Small intestine (tissue), 7 donors: ENCODE results near the gene CTSA. TPM values are rescaled to one million over a fixed set of nuclear protein-coding genes. Genes with fewer than 3 reads are reported as not detected.

ENCODE experiments used
- DNase-seq, 2 donors: peaks; one replicate each; pipeline versions ENCODE4 v3.0.0 to v3.0.0-alpha.2; 2013
- FAIRE-seq: peaks from 2 replicates; lab custom pipeline; 2012; peaks lifted over from hg19 to GRCh38; lab: Jason Lieb, UNC
- H3K27ac ChIP-seq, 3 donors: one replicate each; pipeline ENCODE4 v1.5.1; 2013; ENCODE audit warnings: low read length in 2 of 3, mild to moderate bottlenecking in 2 of 3, control low read depth in 1 of 3, inconsistent platforms in 1 of 3, low read depth in 1 of 3, moderate library complexity in 1 of 3
- H3K27me3 ChIP-seq, 3 donors: one replicate each; pipeline ENCODE4 v1.6.1; 2013; ENCODE audit warnings: low read length in 3 of 3, inconsistent platforms in 1 of 3; ENCODE audit not compliant: control insufficient read depth in 3 of 3, insufficient read depth in 3 of 3
- H3K36me3 ChIP-seq, 3 donors: one replicate each; pipeline ENCODE4 v1.6.1; 2013; ENCODE audit warnings: low read length in 3 of 3, inconsistent platforms in 1 of 3, low read depth in 1 of 3, mild to moderate bottlenecking in 1 of 3, moderate library complexity in 1 of 3; ENCODE audit not compliant: control insufficient read depth in 3 of 3, insufficient read depth in 2 of 3
- H3K4me1 ChIP-seq, 3 donors: one replicate each; pipeline ENCODE4 v1.6.1; 2013; ENCODE audit warnings: low read length in 2 of 3, inconsistent platforms in 1 of 3, low read depth in 1 of 3, mild to moderate bottlenecking in 1 of 3, moderate library complexity in 1 of 3; ENCODE audit not compliant: control insufficient read depth in 3 of 3, insufficient read depth in 2 of 3
- H3K4me3 ChIP-seq, 3 donors: one replicate each; pipeline ENCODE4 v1.5.1; 2013; ENCODE audit warnings: low read length in 3 of 3, control low read depth in 1 of 3, inconsistent platforms in 1 of 3, low read depth in 1 of 3, mild to moderate bottlenecking in 1 of 3, moderate library complexity in 1 of 3
- H3K9me3 ChIP-seq, 2 donors: one replicate each; pipeline ENCODE4 v1.6.1; 2013; ENCODE audit warnings: low read depth in 1 of 2, low read length in 1 of 2; ENCODE audit not compliant: control insufficient read depth in 2 of 2, insufficient read depth in 1 of 2
- WGBS, 3 donors: extraction: QIAGEN DNeasy Blood & Tissue Kit; methylation state at CpG; one replicate each; pipeline ENCODE4 v1.1.7; 2013; 5-methylcytosine and 5-hydroxymethylcytosine counted together
- polyA plus RNA-seq, 4 donors: library from polyadenylated mRNA; stranded (reverse) in 3 of 4; unstranded in 1 of 4; fragments of 200-250 nt in 3 of 4; fragments of 120-200 nt in 1 of 4; gene quantifications; one replicate each; pipeline versions ENCODE4 v1.2.1 to v1.2.3, GENCODE V29; 2013
- donor health status: healthy with polysubstance abuse.
- donor health status: control.
- donor health status: control.
- donor health status: Bipolar disorder and iron deficiency.
- donor health status: healthy.

The CTSA gene
- polyA plus RNA-seq, 4 donors: 78.9 to 1,454 (median 115) TPM

DNA sequence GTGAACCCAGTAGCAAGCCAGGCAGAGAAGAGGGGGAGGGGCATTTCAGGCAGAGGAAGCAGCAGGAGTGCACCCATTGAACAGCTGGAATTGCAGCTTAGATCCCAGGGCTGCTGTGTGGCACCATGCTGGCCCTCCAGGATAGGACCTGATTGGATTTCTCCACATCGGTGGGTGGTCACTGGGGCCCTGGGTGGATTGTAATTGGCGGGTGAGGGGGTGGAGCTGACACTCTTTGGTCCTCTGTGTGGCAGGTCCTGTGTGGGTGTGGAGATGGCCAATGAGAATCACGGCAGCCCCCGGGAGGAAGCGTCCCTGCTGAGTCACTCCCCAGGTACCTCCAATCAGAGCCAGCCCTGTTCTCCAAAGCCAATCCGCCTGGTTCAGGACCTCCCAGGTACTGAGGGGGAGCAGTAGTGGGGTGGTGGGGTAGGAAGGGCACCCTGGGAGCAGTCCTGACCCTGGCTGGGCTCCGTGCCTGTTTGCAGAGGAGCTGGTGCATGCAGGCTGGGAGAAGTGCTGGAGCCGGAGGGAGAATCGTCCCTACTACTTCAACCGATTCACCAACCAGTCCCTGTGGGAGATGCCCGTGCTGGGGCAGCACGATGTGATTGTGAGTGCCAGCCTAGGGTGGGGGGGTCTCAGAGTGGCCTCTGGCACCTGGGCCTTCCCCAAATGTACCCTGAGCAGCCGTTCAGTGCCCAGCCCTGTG, 47.7 kb downstream of the CTSA start:
- WGBS, 3 donors: 93 to 95% (median 94%) methylated on average over 13 of the region's 13 CpGs
- peaks cover 17 to 66% (median 28%) of the 10 kb centered on the region in 3 donors for H3K36me3 ChIP-seq
- no peaks in the 10 kb centered on the region for H3K27me3 ChIP-seq
- no peak overlapping the region for H3K27ac ChIP-seq
- no peaks in the 10 kb centered on the region for H3K9me3 ChIP-seq
- no peak for FAIRE-seq
- no peak for DNase-seq
- H3K4me3 ChIP-seq: no peak overlapping the region
- no peaks in the 10 kb centered on the region for H3K4me1 ChIP-seq

DNA sequence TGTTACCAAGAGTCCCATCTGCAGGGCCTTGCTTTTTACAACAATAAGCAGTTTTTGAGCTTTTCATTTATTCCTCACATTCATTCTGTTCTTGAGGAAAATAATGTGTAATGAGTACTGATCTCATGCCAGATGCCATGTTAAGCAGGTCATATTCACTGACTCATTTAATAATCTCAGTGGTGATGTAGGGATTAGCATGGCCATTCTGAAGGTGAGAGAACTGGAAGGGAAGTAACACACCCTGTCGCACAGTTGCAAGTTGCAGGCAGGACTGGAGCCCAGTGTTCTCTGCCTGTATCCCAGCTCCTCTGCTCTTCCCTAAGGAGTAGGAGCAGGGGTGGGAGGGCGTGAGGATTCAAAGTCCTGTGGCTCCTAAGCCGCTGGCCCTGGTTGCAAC, 48.9 kb downstream of the CTSA start:
- no peak for DNase-seq
- no peak overlapping the region for H3K27ac ChIP-seq
- no peaks in the 10 kb centered on the region for H3K9me3 ChIP-seq
- no peak overlapping the region for H3K4me3 ChIP-seq
- WGBS, 3 donors: 93 to 97% (median 94%) methylated on average over 3 of the region's 3 CpGs
- no peak for FAIRE-seq
- no peaks in the 10 kb centered on the region for H3K27me3 ChIP-seq
- peaks cover 17 to 72% (median 30%) of the 10 kb centered on the region in 3 donors for H3K36me3 ChIP-seq
- no peaks in the 10 kb centered on the region for H3K4me1 ChIP-seq

DNA sequence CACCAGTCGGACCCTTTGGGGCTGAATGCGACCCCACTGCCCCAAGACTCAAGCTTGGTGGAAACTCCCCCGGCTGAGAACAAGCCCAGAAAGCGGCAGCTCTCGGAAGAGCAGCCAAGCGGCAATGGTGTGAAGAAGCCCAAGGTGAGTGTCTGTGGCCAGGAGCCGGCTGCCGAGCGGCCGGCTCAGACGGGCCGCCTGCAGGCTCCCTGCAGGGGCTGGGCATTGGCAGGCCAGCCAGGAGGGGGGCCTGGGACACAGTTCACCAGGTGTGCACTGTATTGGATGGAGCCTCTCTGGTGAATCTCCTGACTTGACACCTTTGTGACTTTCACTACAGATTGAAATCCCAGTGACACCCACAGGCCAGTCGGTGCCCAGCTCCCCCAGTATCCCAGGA, 49.3 kb downstream of the CTSA start:
- 95 to 97% (median 96%) methylated on average over 13 of the region's 13 CpGs for WGBS, 3 donors
- peaks cover 17 to 76% (median 30%) of the 10 kb centered on the region in 3 donors for H3K36me3 ChIP-seq
- H3K9me3 ChIP-seq: no peaks in the 10 kb centered on the region

DNA sequence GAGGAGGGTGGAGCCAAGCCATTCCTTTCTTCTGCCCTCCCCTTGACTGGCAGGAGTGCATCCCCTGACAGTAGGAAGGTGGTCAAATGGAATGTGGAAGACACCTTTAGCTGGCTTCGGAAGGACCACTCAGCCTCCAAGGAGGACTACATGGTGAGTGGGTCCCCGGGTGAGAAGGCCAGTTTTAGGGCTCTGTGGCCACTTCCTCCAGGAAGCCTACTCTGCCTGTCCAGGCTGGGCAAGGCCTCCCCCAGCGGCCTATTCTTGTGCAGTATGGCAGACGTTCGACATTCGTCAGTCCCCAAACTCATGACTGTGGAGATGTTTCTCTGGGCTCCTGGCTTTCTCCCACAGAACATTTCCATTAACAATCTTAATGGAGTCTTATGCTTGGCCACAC, 52.5 kb downstream of the CTSA start:
- no peak for DNase-seq
- Histone ChIP-seq H3K27me3 (no peaks in the 10 kb centered on the region), H3K4me1 (no peaks in the 10 kb centered on the region), H3K4me3 (no peak overlapping the region), H3K9me3 (no peaks in the 10 kb centered on the region), H3K36me3 (peaks cover 14 to 90% (median 38%) of the 10 kb centered on the region in 3 donors), H3K27ac (no peak overlapping the region)
- no peak for FAIRE-seq
- 91 to 93% (median 93%) methylated on average over 6 of the region's 6 CpGs for WGBS, 3 donors

More for the DNA sequence above, 49.3 kb downstream of the CTSA start:
- Histone ChIP-seq H3K27ac (no peak overlapping the region), H3K27me3 (no peaks in the 10 kb centered on the region), H3K4me3 (no peak overlapping the region), H3K4me1 (no peaks in the 10 kb centered on the region)
- DNase-seq: no peak
- no peak for FAIRE-seq

DNA sequence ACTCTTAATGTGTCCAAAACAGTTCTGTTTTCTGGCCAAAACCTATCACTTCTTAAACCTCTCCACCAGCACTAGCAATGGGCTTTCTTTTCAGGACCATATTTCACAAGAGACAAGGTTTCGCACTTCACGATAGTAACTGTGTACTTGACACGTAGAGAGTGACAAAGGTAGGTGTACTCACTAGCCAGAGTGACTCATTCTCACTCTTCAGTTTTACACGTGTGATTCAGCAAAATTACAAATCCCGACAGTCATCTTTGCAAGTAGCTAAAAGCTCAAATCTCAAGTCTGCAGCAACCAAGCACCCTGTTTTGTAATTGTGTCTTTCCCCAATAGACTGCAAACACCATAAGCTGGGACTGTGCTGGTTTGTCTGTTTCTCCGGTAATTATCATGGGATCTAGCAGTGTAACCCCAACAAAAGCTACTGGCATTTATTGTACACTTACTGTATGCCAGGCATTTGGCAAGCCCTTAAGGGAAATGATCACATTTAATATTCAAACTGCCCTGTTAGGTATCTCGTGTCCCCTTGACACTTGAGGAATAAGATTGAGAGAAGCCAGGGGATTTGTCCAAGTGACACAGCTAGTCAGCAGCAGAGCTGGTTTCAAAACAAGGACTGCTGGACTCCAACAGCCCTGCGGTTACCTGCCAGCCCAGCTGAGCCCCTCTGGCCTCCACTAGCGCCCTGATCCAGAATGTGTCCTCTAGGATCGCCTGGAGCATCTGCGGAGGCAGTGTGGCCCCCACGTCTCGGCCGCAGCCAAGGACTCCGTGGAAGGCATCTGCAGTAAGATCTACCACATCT, 53.2 kb downstream of the CTSA start:
- Histone ChIP-seq H3K4me3 (no peak overlapping the region), H3K4me1 (no peaks in the 10 kb centered on the region), H3K9me3 (no peaks in the 10 kb centered on the region), H3K36me3 (peaks cover 14 to 90% (median 32%) of the 10 kb centered on the region in 3 donors), H3K27me3 (no peaks in the 10 kb centered on the region), H3K27ac (no peak overlapping the region)
- WGBS, 3 donors: 85 to 88% (median 85%) methylated on average over 15 of the region's 15 CpGs
- FAIRE-seq: no peak
- DNase-seq: no peak

DNA sequence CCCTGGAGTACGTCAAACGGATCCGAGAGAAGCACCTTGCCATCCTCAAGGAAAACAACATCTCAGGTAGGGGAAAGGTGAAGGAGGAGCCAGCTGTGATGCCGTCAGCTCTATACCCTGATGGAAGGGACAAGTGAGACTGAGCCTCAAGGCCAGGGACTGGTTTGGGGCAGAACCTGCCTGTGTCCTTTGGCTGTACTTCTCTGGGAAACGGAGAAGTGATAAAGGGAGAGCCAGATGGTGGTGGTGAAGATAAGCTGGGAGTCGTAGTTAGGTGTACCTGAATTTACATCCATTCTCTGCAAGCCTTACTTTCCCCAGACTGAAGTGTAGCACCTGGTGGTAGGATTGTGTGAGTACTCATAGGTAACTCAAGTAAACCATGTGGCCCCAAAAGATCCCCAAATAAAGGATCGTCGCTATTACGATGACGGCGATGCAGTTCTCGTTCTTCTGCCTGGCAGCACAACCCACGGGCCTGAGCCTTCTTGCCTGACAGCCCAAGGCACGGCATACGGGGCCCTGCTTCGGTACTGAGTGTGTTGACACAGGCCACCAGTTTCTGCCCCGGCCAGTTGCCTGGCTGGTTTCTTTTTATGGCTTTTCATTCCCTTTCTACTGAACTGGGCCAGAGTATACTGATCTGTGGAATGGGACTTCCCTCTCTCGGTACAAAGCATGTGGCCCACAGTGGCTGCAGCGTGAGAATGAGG, 54.0 kb downstream of the CTSA start:
- Histone ChIP-seq H3K27me3 (no peaks in the 10 kb centered on the region), H3K4me1 (no peaks in the 10 kb centered on the region), H3K4me3 (no peak overlapping the region), H3K9me3 (no peaks in the 10 kb centered on the region), H3K27ac (peak overlapping the region in 1 of 3 donors; percentile 22), H3K36me3 (peaks cover 14 to 90% (median 28%) of the 10 kb centered on the region in 3 donors)
- FAIRE-seq: no peak
- WGBS, 3 donors: 81 to 88% (median 83%) methylated on average over 19 of the region's 19 CpGs
- DNase-seq: no peak

DNA sequence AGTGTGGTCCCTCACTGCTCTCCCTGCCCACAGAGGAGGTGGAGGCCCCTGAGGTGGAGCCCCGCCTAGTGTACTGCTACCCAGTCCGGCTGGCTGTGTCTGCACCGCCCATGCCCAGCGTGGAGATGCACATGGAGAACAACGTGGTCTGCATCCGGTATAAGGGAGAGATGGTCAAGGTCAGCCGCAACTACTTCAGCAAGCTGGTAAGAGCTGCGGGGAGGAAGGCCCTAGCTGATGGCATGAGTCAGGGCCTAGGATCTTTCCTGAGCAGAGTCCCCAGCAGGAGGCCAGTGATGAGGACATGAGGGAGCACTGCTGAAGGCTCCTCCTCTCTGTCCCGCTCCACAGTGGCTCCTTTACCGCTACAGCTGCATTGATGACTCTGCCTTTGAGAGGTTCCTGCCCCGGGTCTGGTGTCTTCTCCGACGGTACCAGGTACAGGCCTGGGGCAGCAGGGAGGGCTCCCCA, 54.6 kb downstream of the CTSA start:
- H3K4me3 ChIP-seq: no peak overlapping the region
- FAIRE-seq (no peak), DNase-seq (no peak)
- H3K4me1 ChIP-seq: no peaks in the 10 kb centered on the region
- 80 to 87% (median 85%) methylated on average over 13 of the region's 13 CpGs for WGBS, 3 donors
- H3K27me3 ChIP-seq: no peaks in the 10 kb centered on the region
- H3K27ac ChIP-seq: peak overlapping the region in 1 of 3 donors; percentile 38
- H3K36me3 ChIP-seq: peaks cover 9 to 89% (median 29%) of the 10 kb centered on the region in 3 donors
- H3K9me3 ChIP-seq: no peaks in the 10 kb centered on the region
